A549 (cell line): Measurements from ENCODE around the gene BICRA. TPM values are rescaled to one million over a fixed set of nuclear protein-coding genes. Genes with fewer than 3 reads are reported as not detected.
A peak's percentile ranks its signal among the peaks of the same experiment; 100 is the strongest.

Experiments
- ATAC-seq, 2 experiments: fragments of 200-7000 bp in 1 of 2; fragments of >200 bp in 1 of 2; cut with Nextera tagmentation in 1 of 2; cut with Tn5 transposase in 1 of 2; 3 replicates each; pipeline versions ENCODE4 v1.8.0 to v1.9.1; 2018 to 2020; ENCODE audit warnings: mild to moderate bottlenecking in 1 of 2, moderate library complexity in 1 of 2
- CTCF ChIA-PET: fragments of 300-600 bp; sonication (Branson Sonifier 250); formaldehyde crosslinking; extraction: SDS; loops from one replicate; lab custom pipeline; 2021; ENCODE audit warnings: antibody characterized with exemption, inconsistent platforms; lab: Yijun Ruan, JAX
- POLR2A ChIA-PET: fragments of 350-600 bp; formaldehyde crosslinking; extraction: SDS; loops from one replicate; lab custom pipeline; 2021; ENCODE audit warnings: antibody characterized with exemption, inconsistent platforms; lab: Yijun Ruan, JAX
- DNase-seq, 2 experiments: peaks; one replicate each; pipeline versions ENCODE4 v3.0.0 to v3.0.0-alpha.2; 2011 to 2016; ENCODE audit warnings: low read depth in 1 of 2, low spot score in 1 of 2
- FAIRE-seq: peaks from 2 replicates; lab custom pipeline; 2011; peaks lifted over from hg19 to GRCh38; lab: Jason Lieb, UNC
- H3K27ac ChIP-seq, 2 experiments: fragments of >200 bp; sonication (Bioruptor Twin); formaldehyde crosslinking; 3 replicates each; pipeline ENCODE4 v1.5.1; 2016 to 2017
- H3K4me1 ChIP-seq: fragments of >200 bp; sonication (Bioruptor Twin); formaldehyde crosslinking; 3 replicates; pipeline ENCODE4 v1.6.1; 2016
- H3K4me2 ChIP-seq: fragments of >200 bp; sonication (Bioruptor Twin); formaldehyde crosslinking; 3 replicates; pipeline ENCODE4 v1.6.1; 2016
- H3K4me3 ChIP-seq: fragments of >200 bp; sonication (Bioruptor Twin); formaldehyde crosslinking; 3 replicates; pipeline ENCODE4 v1.5.1; 2016
- H3K9me3 ChIP-seq: fragments of >200 bp; sonication (Bioruptor Twin); formaldehyde crosslinking; 3 replicates; pipeline ENCODE4 v1.6.1; 2016
- BHLHE40 ChIP-seq: IDR thresholded peaks from 2 replicates; pipeline ENCODE4 v1.6.1; 2012; ENCODE audit warnings: low read depth, low read length, inconsistent platforms
- CHD4 ChIP-seq: fragments of 200-600 bp; sonication (generic); IDR thresholded peaks from 2 replicates; pipeline ENCODE4 v1.6.1; 2016; ENCODE audit warnings: antibody characterized with exemption, mild to moderate bottlenecking, borderline replicate concordance
- GATA3 ChIP-seq: IDR thresholded peaks from 2 replicates; pipeline ENCODE4 v1.6.1; 2012; ENCODE audit warnings: borderline replicate concordance
- HDAC2 ChIP-seq: fragments of 200-600 bp; sonication (generic); IDR thresholded peaks from 2 replicates; pipeline ENCODE4 v1.6.1; 2016
- HEYL ChIP-seq: fragments of 250-450 bp; sonication (Bioruptor Pico); IDR thresholded peaks from 2 replicates; pipeline ENCODE4 v1.8.0; 2021; ENCODE audit warnings: mild to moderate bottlenecking, moderate library complexity
- HOXB5 ChIP-seq: fragments of 250-450 bp; sonication (Bioruptor Pico); IDR thresholded peaks from 2 replicates; pipeline ENCODE4 v1.5.0; 2020; ENCODE audit warnings: mild to moderate bottlenecking, moderate library complexity
- NR3C1 ChIP-seq: fragments of >200 bp; sonication (Bioruptor Twin); formaldehyde crosslinking; IDR thresholded peaks from 3 replicates; pipeline ENCODE4 v1.6.1; 2017
- POLR2A ChIP-seq: IDR thresholded peaks from 2 replicates; pipeline ENCODE4 v1.6.1; 2012; ENCODE audit warnings: mild to moderate bottlenecking, low read length
- POLR2AphosphoS2 ChIP-seq: conservative IDR thresholded peaks from 2 replicates; pipeline ENCODE4 v1.6.1; 2012; ENCODE audit warnings: low read length, improper control_type of control experiment, inconsistent platforms
- RCOR1 ChIP-seq: fragments of 150-350 bp; IDR thresholded peaks from 2 replicates; pipeline ENCODE4 v1.6.1; 2014; ENCODE audit warnings: antibody characterized with exemption, low read length, low read depth
- RNF2 ChIP-seq: fragments of 200-600 bp; sonication (generic); IDR thresholded peaks from 2 replicates; pipeline ENCODE4 v1.6.1; 2016; ENCODE audit warnings: low read depth, mild to moderate bottlenecking, antibody characterized with exemption, moderate library complexity, borderline replicate concordance
- SMC3 ChIP-seq: fragments of >200 bp; sonication (Bioruptor Twin); formaldehyde crosslinking; IDR thresholded peaks from 3 replicates; pipeline ENCODE4 v1.6.1; 2018; ENCODE audit warnings: inconsistent platforms
- TFCP2L1 ChIP-seq: fragments of 250-450 bp; sonication (Bioruptor Pico); IDR thresholded peaks from 2 replicates; pipeline ENCODE4 v1.5.0; 2021; ENCODE audit warnings: mild to moderate bottlenecking
- USF2 ChIP-seq: fragments of 450-650 bp; IDR thresholded peaks from 2 replicates; pipeline ENCODE4 v1.6.1; 2014; ENCODE audit warnings: antibody characterized with exemption
- ZC3H11A ChIP-seq: fragments of 450-650 bp; IDR thresholded peaks from 2 replicates; pipeline ENCODE4 v1.6.1; 2014; ENCODE audit warnings: antibody characterized with exemption, mild to moderate bottlenecking
- ZFP36 ChIP-seq: fragments of 450-650 bp; IDR thresholded peaks from 2 replicates; pipeline ENCODE4 v1.6.1; 2014; ENCODE audit warnings: borderline replicate concordance; ENCODE audit not compliant: partially characterized antibody
- ZNF302 ChIP-seq: fragments of 250-450 bp; sonication (Bioruptor Pico); IDR thresholded peaks from 2 replicates; pipeline ENCODE4 v1.9.0; 2021; ENCODE audit warnings: inconsistent platforms, mild to moderate bottlenecking, moderate library complexity
- WGBS: methylation state at CpG from one replicate; pipeline ENCODE4 v1.1.6; 2017; ENCODE audit errors: missing lambda C conversion rate; 5-methylcytosine and 5-hydroxymethylcytosine counted together
- polyA plus RNA-seq, 4 experiments: library from polyadenylated mRNA; depleted of rRNA in 3 of 4; stranded (reverse); fragments of >200 nt; fragmentation: RNase III in 1 of 4; extraction: RNeasy Plus Mini Kit Qiagen cat#74134 plus additional on column Dnase treatment in 1 of 4; gene quantifications; 2 replicates in 3 of 4; 3 replicates in 1 of 4; pipeline ENCODE4 v1.2.3, GENCODE V29; 2011 to 2017
- small RNA-seq, 6 experiments: library from RNA; depleted of rRNA; stranded (forward); fragments of <200 nt; gene quantifications; one replicate each; pipeline ENCODE3, GENCODE V24; 2012
- TF ChIP-seq, protein P1 (sequence below): IDR thresholded peaks from 2 replicates; pipeline ENCODE4 v1.6.1; 2012; ENCODE audit warnings: low read depth, borderline replicate concordance
- TF ChIP-seq, protein P2 (sequence below): fragments of >200 bp; sonication (Bioruptor Twin); formaldehyde crosslinking; IDR thresholded peaks from 2 replicates; pipeline ENCODE4 v1.6.1; 2016

The BICRA gene
- polyA plus RNA-seq, 2 of the 4 experiments (the other 2 are of a cell fraction), result 0.83 to 12.4 TPM

DNA sequence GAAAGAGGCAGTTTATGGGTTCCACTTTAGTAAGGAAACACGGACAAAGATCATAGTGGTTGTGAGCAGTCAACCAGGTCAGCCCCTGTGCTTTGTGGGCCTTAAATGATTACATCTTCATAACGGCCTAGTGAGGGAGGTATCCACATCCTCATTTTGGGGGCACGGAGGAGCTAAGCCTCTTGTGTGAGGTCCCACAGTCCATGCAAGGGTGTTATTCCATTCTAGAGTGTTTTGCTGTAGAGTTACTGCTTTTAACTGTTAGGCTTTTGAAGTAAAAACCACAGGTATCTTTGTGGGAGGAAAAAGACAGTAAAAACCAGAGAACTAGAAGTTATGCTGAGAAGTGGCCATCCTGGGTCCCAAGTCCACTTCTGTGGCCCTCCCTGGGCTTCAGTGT lies 140.4 kb downstream of the BICRA start:
- Histone ChIP-seq H3K9me3 (no peaks in the 10 kb centered on the region), H3K4me3 (no peak overlapping the region), H3K4me2 (no peak overlapping the region), H3K4me1 (peaks cover 17% of the 10 kb centered on the region), H3K27ac (no peak overlapping the region)
- DNase-seq, result no peak
- POLR2A ChIA-PET, result no interaction called here
- TF ChIP-seq, protein P1, sequence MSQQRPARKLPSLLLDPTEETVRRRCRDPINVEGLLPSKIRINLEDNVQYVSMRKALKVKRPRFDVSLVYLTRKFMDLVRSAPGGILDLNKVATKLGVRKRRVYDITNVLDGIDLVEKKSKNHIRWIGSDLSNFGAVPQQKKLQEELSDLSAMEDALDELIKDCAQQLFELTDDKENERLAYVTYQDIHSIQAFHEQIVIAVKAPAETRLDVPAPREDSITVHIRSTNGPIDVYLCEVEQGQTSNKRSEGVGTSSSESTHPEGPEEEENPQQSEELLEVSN, result no peak
- TF ChIP-seq RNF2, result no peak
- no peak; the same call in 1 of the 2 replicates for TF ChIP-seq POLR2AphosphoS2
- TF ChIP-seq ZC3H11A, result no peak
- TF ChIP-seq USF2, result no peak
- TF ChIP-seq NR3C1, result no peak
- TF ChIP-seq HDAC2, result no peak
- FAIRE-seq, result no peak
- ATAC-seq, result no peak
- CTCF ChIA-PET, result interaction anchor here (2.1 to 42.0 kb wide), 4 partner anchors 16 to 313 kb away, joined by 8 to 1389 read pairs (median 78); partner anchors contain the start of gene EHD2
- 87% methylated on average over 3 of the region's 3 CpGs for WGBS

DNA sequence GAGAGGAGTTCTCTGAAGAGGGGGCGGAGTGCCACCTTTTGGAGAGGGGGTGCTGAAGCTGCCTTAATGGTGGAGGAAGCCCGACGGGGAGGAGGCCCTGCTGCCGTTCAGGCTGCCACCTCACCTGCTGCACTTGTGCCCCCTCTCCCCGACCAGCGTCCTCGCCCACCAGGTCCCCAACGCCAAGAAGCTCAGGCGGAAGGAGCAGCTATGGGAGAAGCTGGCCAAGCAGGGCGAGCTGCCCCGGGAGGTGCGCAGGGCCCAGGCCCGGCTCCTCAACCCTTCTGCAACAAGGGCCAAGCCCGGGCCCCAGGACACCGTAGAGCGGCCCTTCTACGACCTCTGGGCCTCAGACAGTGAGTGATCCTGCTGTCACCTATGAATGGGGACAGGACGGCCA lies 141.8 kb downstream of the BICRA start:
- H3K27ac ChIP-seq, result no peak overlapping the region
- FAIRE-seq (no peak), DNase-seq (no peak)
- peaks cover 10% of the 10 kb centered on the region for H3K4me1 ChIP-seq
- ChIA-PET POLR2A (interaction anchor here (0.9 to 1.3 kb wide), 2 partner anchors 7 to 9 kb away, joined by 3 read pairs; no protein-coding TSS in a partner anchor), CTCF (interaction anchor here (1.2 to 42.0 kb wide), 6 partner anchors 7 to 323 kb away, joined by 3 to 1389 read pairs (median 6); partner anchors contain the start of gene EHD2)
- no peaks in the 10 kb centered on the region for H3K9me3 ChIP-seq
- H3K4me2 ChIP-seq, result no peak overlapping the region
- H3K4me3 ChIP-seq, result no peak overlapping the region
- no peak for TF ChIP-seq HEYL (CRISPR knock-in tag)
- TF ChIP-seq SMC3, result no peak
- no peak for TF ChIP-seq BHLHE40
- TF ChIP-seq, protein P2, sequence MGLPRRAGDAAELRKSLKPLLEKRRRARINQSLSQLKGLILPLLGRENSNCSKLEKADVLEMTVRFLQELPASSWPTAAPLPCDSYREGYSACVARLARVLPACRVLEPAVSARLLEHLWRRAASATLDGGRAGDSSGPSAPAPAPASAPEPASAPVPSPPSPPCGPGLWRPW, result no peak
- no peak for TF ChIP-seq ZC3H11A
- TF ChIP-seq HOXB5 (CRISPR knock-in tag), result no peak
- no peak for TF ChIP-seq ZFP36
- TF ChIP-seq POLR2A, result no peak
- TF ChIP-seq CHD4, result no peak
- TF ChIP-seq, all 56 proteins: peak for 0
- WGBS, result 91% methylated on average over 16 of the region's 18 CpGs
- ATAC-seq, result 0 out of 6 replicates have a peak, but pooled peaks of 1 of the 2 experiments have one; percentile 3

- FAIRE-seq, result no peak
- POLR2A ChIA-PET, result interaction anchor here (1.4 kb wide), 1 partner anchor 11 kb away, joined by 3 read pairs; no protein-coding TSS in a partner anchor
- WGBS, result 95% methylated on average over 27 of the region's 27 CpGs
Observed at GRCh38 chr19:47752440-47753211, 143.7 kb downstream of the BICRA start.

More at GRCh38 chr19:47752440-47753211, 143.7 kb downstream of the BICRA start:
- Histone ChIP-seq H3K9me3 (no peaks in the 10 kb centered on the region), H3K4me2 (no peak overlapping the region), H3K4me3 (no peak overlapping the region), H3K4me1 (no peaks in the 10 kb centered on the region; the same call in 2 of the 3 replicates), H3K27ac (no peak overlapping the region)
- ATAC-seq (no peak), DNase-seq (no peak)
- CTCF ChIA-PET, result interaction anchor here (0.6 to 42.0 kb wide), 11 partner anchors 8 to 618 kb away, joined by 3 to 1389 read pairs (median 5); partner anchors contain the start of gene EHD2
- TF ChIP-seq ZNF302 (CRISPR knock-in tag), result no peak
- no peak for TF ChIP-seq GATA3
- TF ChIP-seq TFCP2L1 (CRISPR knock-in tag), result no peak
- no peak for TF ChIP-seq RNF2
- TF ChIP-seq RCOR1, result no peak
- TF ChIP-seq HEYL (CRISPR knock-in tag), result no peak

Small RNA genes within 50 kb of the gene (small RNA-seq; reads per million reads assigned to genes)
- gene RN7SL322P, result 0 reads per million in 6 experiments

Other genes starting within 250 kb of the BICRA start
- 16.5 and 19.2 TPM in 2 replicates for gene MEIS3, start 189.6 kb upstream of the BICRA start, polyA plus RNA-seq (2011; rRNA removed)
- 21.8 to 31.4 TPM (median 27.1 TPM) in 3 replicates for gene MEIS3, start 189.6 kb upstream of the BICRA start, polyA plus RNA-seq (2017; fragmentation: RNase III; extraction: RNeasy Plus Mini Kit Qiagen cat#74134 plus additional on column Dnase treatment)
- gene SLC8A2, start 137.2 kb upstream of the BICRA start, polyA plus RNA-seq (2011; rRNA removed), result 0.12 and 0.35 TPM in 2 replicates
- gene SLC8A2, start 137.2 kb upstream of the BICRA start, polyA plus RNA-seq (2017; fragmentation: RNase III; extraction: RNeasy Plus Mini Kit Qiagen cat#74134 plus additional on column Dnase treatment), result 0.15 to 0.30 TPM (median 0.17 TPM) in 3 replicates
- gene KPTN, start 124.9 kb upstream of the BICRA start, polyA plus RNA-seq (2011; rRNA removed), result 10.6 and 12.5 TPM in 2 replicates
- gene KPTN, start 124.9 kb upstream of the BICRA start, polyA plus RNA-seq (2017; fragmentation: RNase III; extraction: RNeasy Plus Mini Kit Qiagen cat#74134 plus additional on column Dnase treatment), result 20.6 to 22.1 TPM (median 20.8 TPM) in 3 replicates
- gene NAPA, start 94.1 kb upstream of the BICRA start, polyA plus RNA-seq (2011; rRNA removed), result 69.6 and 74.3 TPM in 2 replicates
- gene NAPA, start 94.1 kb upstream of the BICRA start, polyA plus RNA-seq (2017; fragmentation: RNase III; extraction: RNeasy Plus Mini Kit Qiagen cat#74134 plus additional on column Dnase treatment), result 92.5 to 101 TPM (median 94.2 TPM) in 3 replicates
- not detected in 2 replicates for gene ZNF541, start 36.0 kb upstream of the BICRA start, polyA plus RNA-seq (2011; rRNA removed)
- gene ZNF541, start 36.0 kb upstream of the BICRA start, polyA plus RNA-seq (2017; fragmentation: RNase III; extraction: RNeasy Plus Mini Kit Qiagen cat#74134 plus additional on column Dnase treatment), result not detected in 3 replicates
- 32.3 and 36.9 TPM in 2 replicates for gene EHD2, start 104.3 kb downstream of the BICRA start, polyA plus RNA-seq (2011; rRNA removed)
- gene EHD2, start 104.3 kb downstream of the BICRA start, polyA plus RNA-seq (2017; fragmentation: RNase III; extraction: RNeasy Plus Mini Kit Qiagen cat#74134 plus additional on column Dnase treatment), result 93.8 to 112 TPM (median 105 TPM) in 3 replicates
- 169 and 182 TPM in 2 replicates for gene NOP53, start 136.4 kb downstream of the BICRA start, polyA plus RNA-seq (2011; rRNA removed)
- 134 to 153 TPM (median 135 TPM) in 3 replicates for gene NOP53, start 136.4 kb downstream of the BICRA start, polyA plus RNA-seq (2017; fragmentation: RNase III; extraction: RNeasy Plus Mini Kit Qiagen cat#74134 plus additional on column Dnase treatment)
- gene SELENOW, start 169.6 kb downstream of the BICRA start, polyA plus RNA-seq (2011; rRNA removed), result 114 and 157 TPM in 2 replicates
- 145 to 155 TPM (median 152 TPM) in 3 replicates for gene SELENOW, start 169.6 kb downstream of the BICRA start, polyA plus RNA-seq (2017; fragmentation: RNase III; extraction: RNeasy Plus Mini Kit Qiagen cat#74134 plus additional on column Dnase treatment)
- not detected in 2 replicates for gene TPRX1, start 195.4 kb downstream of the BICRA start, polyA plus RNA-seq (2011; rRNA removed)
- 0.04 TPM in 1 of 3 replicates, not detected in the others for gene TPRX1, start 195.4 kb downstream of the BICRA start, polyA plus RNA-seq (2017; fragmentation: RNase III; extraction: RNeasy Plus Mini Kit Qiagen cat#74134 plus additional on column Dnase treatment)
- gene CRX, start 212.8 kb downstream of the BICRA start, polyA plus RNA-seq (2011; rRNA removed), result not detected in 2 replicates
- not detected in 3 replicates for gene CRX, start 212.8 kb downstream of the BICRA start, polyA plus RNA-seq (2017; fragmentation: RNase III; extraction: RNeasy Plus Mini Kit Qiagen cat#74134 plus additional on column Dnase treatment)